Loucy (cell line): ENCODE data around the gene CFAP52.

ENCODE experiments used
- CTCF ChIP-seq: fragments of 200-600 bp; sonication (generic); conservative IDR thresholded peaks from 2 replicates; pipeline ENCODE4 v1.5.1; 2014; ENCODE audit warnings: mild to moderate bottlenecking, antibody characterized with exemption, low read length
- EZH2phosphoT487 ChIP-seq: fragments of 200-600 bp; IDR thresholded peaks from 2 replicates; pipeline ENCODE4 v1.6.1; 2018; ENCODE audit warnings: antibody characterized with exemption, mild to moderate bottlenecking, moderate library complexity, borderline replicate concordance

- TF ChIP-seq CTCF (no peak), EZH2phosphoT487 (no peak)
These were observed 10.4 kb upstream of the CFAP52 start for GRCh38 chr17:9566067-9566466.
